ENCODE data around the gene CFAP43. TPM values are rescaled to one million over a fixed set of nuclear protein-coding genes. Genes with fewer than 3 reads are reported as not detected.

CFAP43 gene
- total and polyA plus RNA-seq, 2 of the 8 experiments (the other 6 are each of a cell fraction or from before 2014, with no cell fraction given): 0.11 to 0.27 TPM

- H3K36me3 ChIP-seq (ENCODE audit: control insufficient read depth in 2 of 4, insufficient read depth in 4 of 4, low read length in 3 of 4): no peaks in the 10 kb centered on the region
- no peak overlapping the region for H3K4ac ChIP-seq (replicated peaks; ENCODE audit: insufficient read length, low read depth, low read length)
- H3K23me2 ChIP-seq (ENCODE audit: low read depth, low read length): no peaks in the 10 kb centered on the region
- H3K79me2 ChIP-seq (ENCODE audit: control insufficient read depth in 1 of 2, insufficient read depth in 2 of 2, low read length in 2 of 2): no peaks in the 10 kb centered on the region
- no peak overlapping the region for H2BK5ac ChIP-seq (ENCODE audit: low read depth, low read length)
- H4K91ac ChIP-seq (replicated peaks; ENCODE audit: insufficient read length, low read length): no peak overlapping the region
- H3K14ac ChIP-seq (ENCODE audit: insufficient read length): no peak overlapping the region
- H3K9me3 ChIP-seq (ENCODE audit: insufficient read depth in 2 of 2, low read depth in 1 of 2, low read length in 1 of 2): no peaks in the 10 kb centered on the region
- ChIA-PET CTCF (ENCODE audit: partially characterized antibody) (no interaction called here), POLR2A (ENCODE audit: partially characterized antibody) (no interaction called here)
- H3K4me1 ChIP-seq (replicated peaks in 1 of 4; ENCODE audit: control insufficient read depth in 3 of 4, insufficient read depth in 4 of 4, low read length in 3 of 4): no peaks in the 10 kb centered on the region
- no peak overlapping the region for H3K23ac ChIP-seq (ENCODE audit: insufficient read length)
- no peak overlapping the region for H3K9ac ChIP-seq (replicated peaks in 1 of 4; ENCODE audit: extremely low read depth in 1 of 4, low read depth in 3 of 4, low read length in 3 of 4)
- H3K79me1 ChIP-seq (ENCODE audit: low read depth, low read length): no peaks in the 10 kb centered on the region
- no peak overlapping the region for H3K18ac ChIP-seq (ENCODE audit: extremely low read depth, low read length)
- H2BK15ac ChIP-seq (ENCODE audit: low read length): no peak overlapping the region
- H3K27me3 ChIP-seq (replicated peaks in 1 of 4; ENCODE audit: control insufficient read depth in 3 of 4, extremely low read depth in 1 of 4, insufficient read depth in 3 of 4, low read length in 3 of 4): no peaks in the 10 kb centered on the region
- no peak for FAIRE-seq
- H2AFZ ChIP-seq (ENCODE audit: low read length): no peak overlapping the region
- WGBS, 2 experiments (ENCODE audit: extremely low coverage in 1 of 2, insufficient coverage in 1 of 2, insufficient read length in 1 of 2, insufficient replicate concordance in 2 of 2, low coverage in 1 of 2, low lambda C conversion rate in 2 of 2, missing lambda C conversion rate in 1 of 2): 83% methylated on average over 3 of the region's 3 CpGs; no CpG with 5 or more reads in 1 of the 2 experiments
- H3K4me3 ChIP-seq (ENCODE audit: extremely low read depth in 1 of 4, insufficient read depth in 2 of 4, low read depth in 3 of 4, low read length in 4 of 4): no peak overlapping the region
- no peak overlapping the region for H2BK12ac ChIP-seq (ENCODE audit: low read depth, low read length)
- no peak overlapping the region for H2BK120ac ChIP-seq (replicated peaks; ENCODE audit: low read depth, low read length)
- no peak for DNase-seq (ENCODE audit: low read depth in 1 of 2, low spot score in 2 of 2)
- no peak overlapping the region for H3K4me2 ChIP-seq (ENCODE audit: insufficient read depth in 1 of 2, low read depth in 2 of 2, low read length in 2 of 2)
- H2BK20ac ChIP-seq (ENCODE audit: low read length): no peak overlapping the region
- no peaks in the 10 kb centered on the region for H4K20me1 ChIP-seq (replicated peaks in 1 of 2; ENCODE audit: control insufficient read depth in 1 of 2, insufficient read depth in 2 of 2, low read length in 2 of 2)
- no peak overlapping the region for H3K56ac ChIP-seq (replicated peaks; ENCODE audit: insufficient read length, low read depth, low read length)
- H3K27ac ChIP-seq (ENCODE audit: low read depth, low read length): no peak overlapping the region
- no peak overlapping the region for H2AK5ac ChIP-seq (ENCODE audit: low read depth, low read length)
- no peak overlapping the region for H4K8ac ChIP-seq (ENCODE audit: extremely low read depth, insufficient read depth, low read length)
- TF ChIP-seq CBX5 (IDR thresholded peaks at IDR 0.05; ENCODE audit: low read depth, low read length): no peak
- no peak for TF ChIP-seq KDM5A (IDR thresholded peaks at IDR 0.05; ENCODE audit: low read length)
- no peak for TF ChIP-seq CHD2 (IDR thresholded peaks at IDR 0.05; ENCODE audit: low read length)
- no peak overlapping the region for H4K5ac ChIP-seq (ENCODE audit: insufficient read length, low read depth, low read length)
Observed at GRCh38 chr10:104208730-104209129, 23.4 kb downstream of the CFAP43 start.

Measured in H1 (cell line).